OCI-LY1 (cell line): Measurements from ENCODE around the gene CDH22.

Experiments used
- H2AFZ ChIP-seq: fragments of 200-600 bp; sonication (generic), shearing (Covaris generic); 2 replicates; pipeline ENCODE4 v1.6.0; 2014; ENCODE audit warnings: antibody characterized with exemption, mild to moderate bottlenecking, low read length
- H3F3A ChIP-seq: fragments of 200-600 bp; sonication (generic), shearing (Covaris generic); 2 replicates; pipeline ENCODE4 v1.6.0; 2014; ENCODE audit warnings: mild to moderate bottlenecking, antibody characterized with exemption, low read length, moderate library complexity; ENCODE audit not compliant: insufficient read depth
- H3K27ac ChIP-seq: fragments of 200-600 bp; sonication (generic); 2 replicates; pipeline ENCODE4 v1.5.1; 2014; ENCODE audit warnings: low read length, mixed run types, mild to moderate bottlenecking, low read depth; ENCODE audit not compliant: poor library complexity, severe bottlenecking
- H3K27me3 ChIP-seq: fragments of 200-600 bp; sonication (generic); 2 replicates; pipeline ENCODE4 v1.6.0; 2014; ENCODE audit warnings: antibody characterized with exemption, mild to moderate bottlenecking, low read length, moderate library complexity; ENCODE audit not compliant: insufficient read depth
- H3K36me3 ChIP-seq: fragments of 200-600 bp; sonication (generic); 2 replicates; pipeline ENCODE4 v1.6.1; 2014; ENCODE audit warnings: mild to moderate bottlenecking, antibody characterized with exemption, low read length, moderate library complexity, mixed read lengths; ENCODE audit not compliant: insufficient read depth
- H3K4me1 ChIP-seq: fragments of 200-600 bp; sonication (generic); 2 replicates; pipeline ENCODE4 v1.5.1; 2014; ENCODE audit warnings: mild to moderate bottlenecking, low read length, moderate library complexity; ENCODE audit not compliant: insufficient read depth, severe bottlenecking
- H3K4me2 ChIP-seq: fragments of 200-600 bp; sonication (generic), shearing (Covaris generic); 2 replicates; pipeline ENCODE4 v1.6.1; 2014; ENCODE audit warnings: low read length
- H3K4me3 ChIP-seq: fragments of 200-600 bp; sonication (generic); 2 replicates; pipeline ENCODE4 v1.5.1; 2014; ENCODE audit warnings: low read length, low read depth, mild to moderate bottlenecking, mixed read lengths; ENCODE audit not compliant: poor library complexity, severe bottlenecking
- H3K79me2 ChIP-seq: fragments of 200-600 bp; shearing (Covaris generic); 2 replicates; pipeline ENCODE4 v1.6.1; 2016; ENCODE audit warnings: mixed run types, low read length, mixed read lengths; ENCODE audit not compliant: insufficient read depth
- H3K9ac ChIP-seq: fragments of 200-600 bp; sonication (generic), shearing (Covaris generic); 2 replicates; pipeline ENCODE4 v1.6.1; 2014; ENCODE audit warnings: mild to moderate bottlenecking, low read length, mixed read lengths
- H3K9me2 ChIP-seq: fragments of 200-600 bp; sonication (generic), shearing (Covaris generic); 2 replicates; pipeline ENCODE4 v1.6.1; 2014; ENCODE audit warnings: low read depth, mild to moderate bottlenecking, low read length, mixed read lengths
- H3K9me3 ChIP-seq: fragments of 200-600 bp; shearing (Covaris generic); 2 replicates; pipeline ENCODE4 v1.6.1; 2014; ENCODE audit warnings: low read length, mixed read lengths
- H4K20me1 ChIP-seq: fragments of 200-600 bp; sonication (generic), shearing (Covaris generic); 2 replicates; pipeline ENCODE4 v1.6.0; 2016; ENCODE audit warnings: mild to moderate bottlenecking, low read length; ENCODE audit not compliant: insufficient read depth
- EZH2 ChIP-seq: fragments of 200-600 bp; sonication (generic), shearing (Covaris generic); IDR thresholded peaks from 2 replicates; pipeline ENCODE4 v1.8.0; 2017; ENCODE audit warnings: borderline replicate concordance, mixed run types, mild to moderate bottlenecking, antibody characterized with exemption, low read length, moderate library complexity, mixed read lengths
- TF ChIP-seq, protein P1 (sequence below): fragments of 200-600 bp; sonication (generic), shearing (Covaris generic); IDR thresholded peaks from 2 replicates; pipeline ENCODE4 v1.5.1; 2017; ENCODE audit warnings: mild to moderate bottlenecking, antibody characterized with exemption, low read length, moderate library complexity, mixed read lengths

CDH22 gene

DNA sequence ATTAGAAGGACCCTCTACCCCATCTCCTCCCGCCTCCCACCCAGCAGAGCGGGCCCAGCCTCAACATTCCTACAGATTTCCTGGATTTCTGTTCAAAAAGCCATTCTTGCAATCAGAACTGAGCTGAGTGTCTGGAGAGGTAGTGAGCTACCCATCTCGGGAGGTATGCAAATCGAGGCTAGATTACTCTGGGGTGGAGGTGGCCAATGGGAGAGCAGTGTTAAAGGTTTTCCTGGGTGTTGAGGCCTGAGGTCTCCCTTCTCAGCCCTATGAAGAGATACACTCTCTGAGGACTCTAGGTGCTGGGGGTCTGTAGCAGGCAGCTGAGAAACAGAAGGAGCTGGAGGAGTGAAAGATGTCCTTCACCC lies 133.2 kb downstream of the CDH22 start:
- H3K79me2 ChIP-seq = no peaks in the 10 kb centered on the region
- no peaks in the 10 kb centered on the region for H3F3A ChIP-seq
- no peaks in the 10 kb centered on the region for H3K36me3 ChIP-seq
- no peak overlapping the region for H3K9ac ChIP-seq
- no peak overlapping the region for H3K27ac ChIP-seq
- H3K4me3 ChIP-seq = no peak overlapping the region
- H3K9me2 ChIP-seq = no peaks in the 10 kb centered on the region
- H4K20me1 ChIP-seq = no peaks in the 10 kb centered on the region
- H3K27me3 ChIP-seq = 0 out of 2 replicates have a peak, but pooled peaks cover 10% of the 10 kb centered on the region
- no peak overlapping the region for H3K4me2 ChIP-seq
- H2AFZ ChIP-seq = no peak overlapping the region
- TF ChIP-seq, protein P1, sequence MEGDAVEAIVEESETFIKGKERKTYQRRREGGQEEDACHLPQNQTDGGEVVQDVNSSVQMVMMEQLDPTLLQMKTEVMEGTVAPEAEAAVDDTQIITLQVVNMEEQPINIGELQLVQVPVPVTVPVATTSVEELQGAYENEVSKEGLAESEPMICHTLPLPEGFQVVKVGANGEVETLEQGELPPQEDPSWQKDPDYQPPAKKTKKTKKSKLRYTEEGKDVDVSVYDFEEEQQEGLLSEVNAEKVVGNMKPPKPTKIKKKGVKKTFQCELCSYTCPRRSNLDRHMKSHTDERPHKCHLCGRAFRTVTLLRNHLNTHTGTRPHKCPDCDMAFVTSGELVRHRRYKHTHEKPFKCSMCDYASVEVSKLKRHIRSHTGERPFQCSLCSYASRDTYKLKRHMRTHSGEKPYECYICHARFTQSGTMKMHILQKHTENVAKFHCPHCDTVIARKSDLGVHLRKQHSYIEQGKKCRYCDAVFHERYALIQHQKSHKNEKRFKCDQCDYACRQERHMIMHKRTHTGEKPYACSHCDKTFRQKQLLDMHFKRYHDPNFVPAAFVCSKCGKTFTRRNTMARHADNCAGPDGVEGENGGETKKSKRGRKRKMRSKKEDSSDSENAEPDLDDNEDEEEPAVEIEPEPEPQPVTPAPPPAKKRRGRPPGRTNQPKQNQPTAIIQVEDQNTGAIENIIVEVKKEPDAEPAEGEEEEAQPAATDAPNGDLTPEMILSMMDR = no peak
- TF ChIP-seq EZH2 = no peak
- no peaks in the 10 kb centered on the region for H3K9me3 ChIP-seq
- H3K4me1 ChIP-seq = no peaks in the 10 kb centered on the region

DNA sequence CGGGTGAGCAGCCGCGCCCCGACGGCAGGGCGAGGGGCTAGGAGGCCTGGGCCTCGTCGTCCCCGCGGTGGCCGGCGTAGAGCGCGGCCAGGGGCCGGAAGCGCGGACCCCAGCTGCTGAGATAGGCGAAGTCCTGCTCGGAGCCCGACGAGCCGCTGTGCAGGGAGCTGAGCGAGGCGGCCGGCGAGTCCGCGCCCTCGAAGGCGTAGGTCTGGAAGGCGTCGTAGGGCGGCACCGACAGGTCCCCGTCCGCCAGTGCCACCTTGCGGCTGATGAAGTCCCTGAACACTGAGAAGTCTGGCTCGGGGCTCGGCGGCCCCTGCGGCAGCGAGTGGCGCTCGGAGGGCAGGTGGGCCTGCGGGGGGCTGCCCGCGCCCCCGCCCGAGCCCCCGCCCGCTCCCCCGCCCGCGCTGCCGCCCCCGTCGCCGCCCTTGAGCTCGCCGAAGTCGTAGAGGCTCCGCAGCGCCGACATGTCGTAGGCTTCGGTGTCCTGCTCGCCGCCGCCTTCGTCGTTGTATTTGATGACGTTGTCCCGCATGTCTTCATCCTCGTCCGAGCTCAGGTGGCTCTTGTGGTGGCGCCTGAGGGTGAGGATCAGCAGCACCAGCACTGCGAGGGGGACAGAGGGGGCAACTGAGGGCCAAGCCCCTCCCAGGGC lies 133.7 kb downstream of the CDH22 start:
- Histone ChIP-seq H3F3A (no peaks in the 10 kb centered on the region), H3K79me2 (no peaks in the 10 kb centered on the region), H4K20me1 (no peaks in the 10 kb centered on the region), H3K36me3 (no peaks in the 10 kb centered on the region), H3K27ac (no peak overlapping the region), H3K4me1 (no peaks in the 10 kb centered on the region), H2AFZ (no peak overlapping the region), H3K4me3 (no peak overlapping the region), H3K9me3 (no peaks in the 10 kb centered on the region), H3K27me3 (0 out of 2 replicates have a peak, but pooled peaks cover 10% of the 10 kb centered on the region), H3K9ac (no peak overlapping the region), H3K4me2 (no peak overlapping the region), H3K9me2 (no peaks in the 10 kb centered on the region)
- TF ChIP-seq EZH2 = no peak
- TF ChIP-seq, protein P1 = peak; percentile 35

DNA sequence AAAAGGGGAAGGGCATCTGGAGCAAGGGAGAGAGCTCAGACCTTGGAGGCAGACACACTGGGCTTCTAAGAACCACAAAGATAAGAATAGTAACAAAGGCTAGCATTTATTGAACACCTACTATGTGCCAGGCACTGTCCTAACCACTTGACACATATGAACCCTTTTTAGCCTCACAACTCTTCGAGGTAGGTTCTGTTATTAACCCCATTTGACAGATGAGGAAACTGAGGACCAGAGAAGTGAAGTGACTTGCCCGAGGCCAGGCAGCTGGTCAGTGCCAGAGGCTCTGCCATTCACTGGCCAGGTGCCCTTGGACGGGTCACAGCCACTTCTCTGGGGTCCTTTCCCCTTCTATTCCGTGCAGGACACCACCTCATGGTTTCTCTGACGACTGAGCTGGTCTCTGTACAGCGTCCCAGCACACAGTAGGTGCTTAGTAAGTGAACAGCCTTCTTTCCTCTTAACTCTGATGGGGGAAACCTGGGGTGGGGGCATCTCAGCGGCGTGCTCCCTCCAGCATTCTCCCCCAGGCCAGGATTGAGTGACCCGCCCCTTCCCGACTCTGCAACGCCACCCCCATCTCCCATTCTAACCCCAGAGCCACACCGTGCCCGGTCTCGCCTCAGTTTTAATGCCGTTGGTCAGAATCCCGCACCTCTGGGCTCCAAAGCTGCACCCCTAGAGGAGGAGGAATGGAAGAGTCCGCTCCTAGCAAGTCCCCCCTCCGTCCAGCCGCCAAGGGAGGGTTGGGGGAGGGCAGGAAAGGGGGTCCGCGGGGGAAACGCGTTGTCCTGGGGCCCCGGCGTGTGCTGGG lies 134.4 kb downstream of the CDH22 start:
- no peaks in the 10 kb centered on the region for H3K9me3 ChIP-seq
- H3K4me2 ChIP-seq = no peak overlapping the region
- H3K27me3 ChIP-seq = 0 out of 2 replicates have a peak, but pooled peaks cover 10% of the 10 kb centered on the region
- no peak overlapping the region for H3K9ac ChIP-seq
- H3K79me2 ChIP-seq = no peaks in the 10 kb centered on the region
- no peaks in the 10 kb centered on the region for H3K9me2 ChIP-seq
- H3K4me3 ChIP-seq = no peak overlapping the region
- H4K20me1 ChIP-seq = no peaks in the 10 kb centered on the region
- no peaks in the 10 kb centered on the region for H3F3A ChIP-seq
- H2AFZ ChIP-seq = no peak overlapping the region
- no peaks in the 10 kb centered on the region for H3K36me3 ChIP-seq
- TF ChIP-seq, protein P1 = no peak
- TF ChIP-seq EZH2 = no peak
- H3K27ac ChIP-seq = no peak overlapping the region
- H3K4me1 ChIP-seq = no peaks in the 10 kb centered on the region
